ENCODE measurements around the gene SPATA16.
"Not testable (repeated sequence)": the region's sequence is repeated elsewhere in the genome, so short reads cannot be mapped to it uniquely, and the experiment has no call there.

SPATA16 gene

DNA sequence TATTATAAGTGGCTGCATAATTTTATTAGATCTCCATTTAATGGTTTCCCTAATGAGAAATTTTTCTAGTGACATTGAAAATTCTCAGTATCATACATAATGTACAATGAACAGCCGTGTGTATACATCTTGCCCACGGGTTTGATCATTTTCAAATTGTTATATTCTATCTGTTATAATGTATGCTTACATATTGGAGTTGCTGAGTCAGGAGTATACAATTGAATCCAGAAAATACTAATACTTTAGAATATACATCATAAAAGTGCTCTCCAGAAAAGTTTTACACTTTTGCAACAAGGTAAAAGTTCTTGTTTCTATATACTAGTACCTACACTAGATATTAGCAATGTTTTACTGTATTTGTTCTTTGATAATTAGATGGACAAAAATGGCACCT lies 82.8 kb downstream of the SPATA16 start:
- DNase-seq, result no peak

DNA sequence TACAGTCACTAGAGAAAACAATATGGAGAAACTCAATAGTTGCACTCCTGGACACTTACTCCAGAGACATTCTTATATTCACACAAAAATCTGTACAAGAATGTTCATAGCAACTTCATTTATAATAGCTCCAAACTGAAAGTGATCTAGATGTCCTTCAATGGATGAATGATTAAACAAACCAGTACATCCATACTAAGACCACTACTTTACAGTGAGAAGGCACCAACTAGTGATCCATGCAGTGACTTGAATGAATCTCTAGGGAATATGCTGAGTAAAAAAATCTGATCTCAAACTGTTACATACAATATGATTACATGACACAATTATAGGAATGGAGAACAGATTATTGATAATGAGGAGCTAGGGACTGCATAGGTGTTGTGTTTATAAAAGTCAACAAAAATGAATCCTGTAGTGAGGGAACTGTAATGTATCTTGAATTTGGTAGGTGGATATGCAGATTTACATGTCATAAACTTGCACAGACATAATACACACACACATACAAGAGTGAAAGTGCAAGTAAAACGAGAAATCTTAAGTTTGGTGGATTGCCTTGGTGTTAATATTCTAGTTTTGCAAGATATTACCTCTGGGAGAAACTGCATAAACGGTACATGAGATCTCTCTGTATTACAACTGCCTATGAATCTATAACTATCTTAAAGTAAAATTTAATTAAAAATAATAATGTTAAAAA lies 85.7 kb downstream of the SPATA16 start:
- DNase-seq, result no peak

DNA sequence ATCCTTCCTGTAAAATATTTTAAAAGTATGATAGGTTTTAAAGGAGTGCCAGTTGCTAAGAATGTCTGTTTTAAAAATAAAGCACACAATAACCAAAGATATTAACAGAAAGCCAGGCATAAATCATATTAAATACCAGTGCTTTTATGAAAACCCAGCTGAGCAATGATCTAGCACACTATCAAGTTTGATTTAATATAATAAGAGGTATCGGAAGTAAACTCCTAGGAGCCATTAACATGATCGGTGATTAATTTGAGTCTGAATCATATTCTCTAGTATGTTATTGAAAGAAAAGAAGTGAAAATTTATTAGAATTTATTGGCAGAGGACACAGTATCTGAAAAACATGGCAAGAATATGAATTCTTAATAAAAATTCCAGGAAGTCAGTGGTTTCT lies 91.7 kb downstream of the SPATA16 start:
- no peak for DNase-seq

DNA sequence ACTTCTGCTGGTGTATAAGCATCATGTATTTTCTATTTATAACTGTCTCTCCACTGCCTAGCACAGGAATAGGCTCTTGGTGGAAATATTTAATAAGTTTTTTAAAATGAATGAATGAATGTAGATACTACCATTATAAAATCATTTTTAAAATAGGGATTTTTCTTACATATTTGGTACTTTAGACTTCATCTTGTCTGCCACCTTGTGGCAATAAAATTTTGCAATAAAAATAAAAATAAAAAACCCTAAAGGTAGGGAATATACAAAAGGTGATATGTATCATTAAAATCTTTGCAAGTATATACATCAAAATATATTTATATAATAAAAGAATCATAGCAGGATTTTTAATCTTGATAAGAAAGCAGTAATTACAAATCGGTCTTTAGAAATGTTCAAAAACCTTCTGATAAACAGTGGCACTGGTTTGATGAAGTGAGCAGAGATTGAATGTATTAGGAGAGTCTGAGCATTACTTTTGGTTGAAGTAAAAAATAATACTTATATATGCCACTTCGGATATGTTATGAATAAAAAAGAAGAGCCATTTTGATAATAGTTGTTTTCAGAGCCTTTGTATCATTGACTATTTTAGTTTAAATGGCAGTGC lies 95.2 kb downstream of the SPATA16 start:
- DNase-seq, result no peak

DNA sequence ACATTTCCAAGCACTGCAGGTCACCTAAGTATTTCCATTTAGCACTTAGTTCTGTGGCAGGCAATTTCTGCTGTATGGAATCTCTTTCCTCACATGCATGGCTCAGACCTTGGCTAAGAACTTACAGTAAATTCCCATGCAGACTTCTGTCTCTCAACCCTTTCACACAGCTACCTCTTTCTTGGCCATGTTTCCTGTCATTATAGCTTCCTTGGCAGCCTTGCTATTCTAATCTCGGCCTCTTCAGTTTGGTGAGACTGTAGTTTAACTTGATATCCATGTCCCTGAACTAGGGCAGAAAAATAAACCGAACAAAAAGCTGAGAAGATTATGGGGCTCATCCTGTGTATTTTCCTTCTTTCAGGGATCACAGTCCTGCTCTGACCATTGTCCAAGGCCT lies 96.0 kb downstream of the SPATA16 start:
- DNase-seq, result no peak

DNA sequence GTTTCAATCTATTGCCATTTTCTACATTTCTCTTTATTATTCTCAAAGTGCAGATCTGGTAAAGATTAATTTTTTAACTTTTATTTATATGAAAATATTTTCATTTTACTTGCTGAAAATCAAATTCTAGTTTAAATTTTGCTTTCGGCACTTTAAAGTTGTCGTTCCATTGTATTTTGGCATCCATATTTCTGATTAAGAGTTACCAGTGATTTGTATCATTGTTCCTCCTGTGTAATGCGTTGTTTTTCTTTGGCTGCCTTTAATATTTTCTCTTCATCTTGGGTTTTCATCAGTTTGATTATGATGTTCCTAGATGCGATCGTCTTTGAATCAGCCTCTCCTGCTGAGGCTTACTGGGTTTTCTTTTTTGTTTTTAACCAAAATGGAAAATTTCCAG lies 97.3 kb downstream of the SPATA16 start:
- DNase-seq, result no peak

DNA sequence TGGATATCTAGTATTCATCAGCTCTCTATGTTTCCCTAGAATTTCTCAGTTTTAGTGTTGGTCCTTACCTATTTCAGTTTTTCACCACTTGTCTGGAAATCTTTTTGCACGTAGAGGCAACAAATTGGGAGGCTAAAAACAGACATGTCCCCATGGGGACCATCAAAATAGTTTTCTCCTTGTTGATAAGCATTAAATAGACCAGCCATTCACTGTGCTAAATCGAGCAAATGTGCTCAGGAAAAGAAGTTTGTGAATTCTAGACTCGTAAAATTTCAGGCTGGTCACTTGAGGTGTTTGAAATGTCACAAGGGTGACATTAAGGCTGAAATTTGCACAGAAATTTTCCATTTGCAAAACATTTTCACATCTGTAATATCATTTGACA lies 102.6 kb downstream of the SPATA16 start:
- no peak for DNase-seq

DNA sequence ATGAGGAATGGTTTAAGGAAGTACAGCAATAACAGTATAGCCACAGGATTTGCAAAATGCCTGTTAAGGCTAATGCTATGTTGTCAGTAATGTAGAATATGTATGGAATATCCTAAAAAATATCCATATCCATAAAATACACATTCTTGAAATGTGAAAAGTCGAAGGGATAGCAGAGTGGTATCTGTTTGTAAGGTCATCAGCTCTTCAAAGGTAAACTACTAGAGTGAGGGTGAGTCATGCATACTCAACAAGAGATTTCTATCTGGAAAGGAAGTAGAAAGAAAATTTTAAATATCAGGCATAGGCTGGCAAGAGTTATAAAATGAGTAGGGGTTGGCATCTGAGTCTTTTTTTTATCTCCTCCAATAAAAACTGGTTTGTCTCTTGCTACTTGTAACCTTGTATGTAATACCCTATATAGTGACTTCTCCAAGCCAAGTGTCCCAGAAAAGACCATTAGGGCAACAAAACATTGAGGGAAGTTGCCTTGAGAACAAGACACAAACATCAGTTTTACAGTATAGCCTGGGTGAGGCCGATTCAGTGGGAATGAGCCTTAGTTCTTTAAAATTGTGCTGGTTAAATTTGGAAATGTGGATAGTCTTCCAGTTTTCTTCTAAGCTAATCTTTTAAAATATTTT lies 103.1 kb downstream of the SPATA16 start:
- DNase-seq, result no peak

DNA sequence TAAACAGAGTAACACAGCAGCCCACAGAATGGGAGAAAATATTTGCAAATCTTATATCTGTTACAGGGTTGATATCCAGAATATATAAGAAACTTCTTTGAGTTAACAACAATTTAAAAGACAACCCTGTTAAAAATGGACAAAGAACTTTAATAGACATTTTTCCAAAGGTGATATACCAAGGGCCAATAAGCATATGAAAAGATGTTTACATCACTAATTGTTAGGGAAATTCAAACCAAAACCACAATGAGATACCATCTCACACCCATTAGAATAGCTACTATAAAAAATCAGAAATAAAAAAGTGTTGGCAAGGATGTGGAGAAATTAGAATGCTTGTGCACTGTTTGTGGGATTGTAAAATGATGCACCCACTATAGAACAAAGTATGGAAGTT lies 110.8 kb downstream of the SPATA16 start:
- no peak for DNase-seq

DNA sequence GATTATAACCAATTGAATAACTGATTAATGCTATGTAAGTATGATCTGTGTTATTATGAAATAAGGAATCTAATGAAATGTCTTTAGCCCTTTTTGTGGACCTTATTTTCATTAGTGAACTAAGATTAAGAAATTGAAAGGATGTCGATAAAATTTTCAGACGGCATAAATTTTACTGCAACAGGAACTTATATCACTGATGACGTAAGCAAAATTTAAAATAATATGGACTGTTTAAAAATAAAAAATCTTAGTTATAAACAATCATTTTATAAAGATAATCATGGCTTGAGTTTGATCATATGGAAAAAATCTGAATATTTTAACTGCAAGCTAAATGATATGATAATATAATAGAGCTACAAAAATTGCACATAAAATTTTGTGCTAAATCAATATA lies 112.7 kb downstream of the SPATA16 start:
- no peak for DNase-seq

DNA sequence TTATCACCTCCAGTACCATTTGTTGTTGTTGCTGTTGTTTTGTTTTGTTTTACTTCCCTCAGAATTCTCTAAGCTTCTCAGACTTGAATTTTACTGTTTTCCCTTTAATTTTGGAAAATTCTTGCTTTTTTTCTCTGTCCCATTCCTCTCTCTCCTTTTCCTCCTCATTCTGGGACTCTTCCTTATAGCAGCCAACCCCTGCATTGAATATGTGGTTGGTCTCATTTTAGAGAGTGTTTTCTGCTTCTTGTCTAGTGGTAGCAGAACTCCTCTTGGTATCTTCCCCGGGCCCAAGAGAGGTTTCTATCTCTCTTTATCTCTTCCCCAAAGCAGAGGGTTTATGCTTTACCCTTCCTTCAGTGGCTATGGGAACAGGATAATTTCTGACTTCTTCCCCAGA lies 113.6 kb downstream of the SPATA16 start:
- DNase-seq, result no peak

DNA sequence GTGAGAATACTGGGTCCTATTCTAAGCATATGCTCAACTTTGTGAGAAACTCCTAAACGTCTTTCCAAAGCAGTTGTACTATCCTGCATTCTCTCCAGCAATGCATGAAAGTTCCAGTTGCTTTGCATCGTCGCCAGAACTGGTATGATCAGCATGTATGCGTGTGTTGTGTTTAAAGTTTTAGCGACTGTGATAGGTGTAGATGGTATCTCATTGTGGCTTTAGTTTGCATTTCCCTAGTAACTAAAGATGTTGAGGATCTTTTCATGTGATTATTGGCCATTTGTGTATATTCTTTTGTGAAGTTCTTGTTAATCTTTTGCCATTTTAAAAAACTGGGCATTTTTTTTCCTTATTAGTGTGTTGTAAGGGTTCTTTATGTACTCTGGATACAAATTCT lies 115.1 kb downstream of the SPATA16 start:
- no peak for DNase-seq

DNA sequence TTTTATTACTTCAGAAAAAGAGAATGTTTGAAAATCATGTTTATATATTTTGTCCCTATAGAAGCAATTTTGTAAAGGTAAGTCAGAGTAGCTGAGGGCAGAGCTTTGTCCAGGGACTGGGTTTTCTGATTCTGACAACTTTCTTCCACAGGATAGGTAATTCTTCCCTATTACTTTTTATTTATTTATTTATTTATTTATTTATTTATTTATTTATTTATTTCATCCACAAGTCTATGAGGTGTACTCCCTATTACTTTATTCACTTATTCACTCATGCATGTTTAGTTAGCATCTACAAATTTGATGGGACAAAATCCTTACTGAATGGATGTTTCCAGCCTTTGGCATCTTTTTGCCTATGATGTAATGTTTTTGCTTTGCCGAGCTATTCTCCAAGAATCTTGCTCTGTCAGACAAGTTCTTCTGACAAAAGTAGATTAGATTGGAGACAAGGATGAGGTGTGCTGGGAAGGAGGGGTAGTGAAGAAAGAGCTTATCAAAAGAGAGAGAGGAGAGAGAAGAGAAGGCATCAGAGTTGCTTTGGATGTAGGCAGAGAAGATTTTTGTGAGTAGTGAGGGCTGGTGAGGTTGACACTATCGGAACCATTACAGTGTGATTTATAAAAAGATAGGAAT lies 119.4 kb downstream of the SPATA16 start:
- DNase-seq, result no peak

DNA sequence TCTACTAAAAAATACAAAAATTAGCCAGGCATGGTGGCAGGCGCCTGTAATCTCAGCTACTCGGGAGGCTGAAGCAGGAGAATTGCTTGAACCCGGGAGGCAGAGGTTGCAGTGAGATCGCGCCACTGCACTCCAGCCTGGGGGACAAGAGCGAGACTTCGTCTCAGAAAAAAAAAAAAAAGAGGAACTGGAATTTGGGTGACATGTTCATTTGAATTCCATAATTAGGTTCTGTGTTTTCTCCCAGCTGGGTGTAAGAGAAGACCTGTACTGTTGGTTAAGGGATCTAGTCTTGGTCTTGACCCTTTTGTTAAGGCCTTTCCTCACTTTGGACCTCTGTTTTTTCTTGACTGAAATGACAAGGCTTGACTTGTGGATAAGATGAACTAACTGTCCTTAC lies 120.9 kb downstream of the SPATA16 start:
- not testable (repeated sequence) for DNase-seq

DNA sequence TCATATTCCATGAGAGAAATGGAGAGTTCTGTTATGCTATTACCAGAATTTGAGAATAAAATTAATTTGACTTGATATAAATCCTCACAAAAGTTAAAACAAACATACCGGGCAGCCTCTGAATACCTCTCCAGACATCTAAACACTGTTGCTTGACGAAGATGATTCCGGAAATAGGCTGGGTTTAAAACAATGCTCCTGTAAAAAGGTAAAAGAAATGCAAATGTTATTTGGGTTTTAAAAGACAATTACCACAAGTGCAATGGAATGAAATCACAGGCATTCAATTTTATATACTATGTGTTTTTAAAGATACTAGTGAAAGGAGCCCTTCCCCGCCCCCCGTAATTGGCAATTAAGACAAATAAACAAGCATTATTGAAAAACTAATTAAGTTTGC lies 121.7 kb downstream of the SPATA16 start:
- no peak for DNase-seq

DNA sequence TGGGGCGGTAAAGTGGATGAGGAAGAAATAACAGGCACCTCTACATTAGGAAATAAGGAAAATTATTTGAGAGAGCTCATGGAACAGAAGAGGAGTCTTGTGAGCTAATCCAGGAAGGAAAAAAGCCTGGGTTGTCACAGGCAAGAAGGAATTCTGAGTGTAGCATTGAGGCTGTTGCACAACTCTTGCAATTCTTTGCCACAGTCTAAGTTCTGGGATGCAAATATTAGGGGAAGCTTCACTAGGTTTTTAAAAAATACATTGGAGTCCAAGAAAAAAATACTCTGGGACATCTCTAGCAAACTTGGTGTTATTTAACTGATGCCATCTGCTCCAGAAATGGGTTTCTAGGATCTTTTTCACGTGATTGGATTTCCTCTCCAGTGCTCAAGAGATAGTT lies 122.3 kb downstream of the SPATA16 start:
- no peak for DNase-seq

DNA sequence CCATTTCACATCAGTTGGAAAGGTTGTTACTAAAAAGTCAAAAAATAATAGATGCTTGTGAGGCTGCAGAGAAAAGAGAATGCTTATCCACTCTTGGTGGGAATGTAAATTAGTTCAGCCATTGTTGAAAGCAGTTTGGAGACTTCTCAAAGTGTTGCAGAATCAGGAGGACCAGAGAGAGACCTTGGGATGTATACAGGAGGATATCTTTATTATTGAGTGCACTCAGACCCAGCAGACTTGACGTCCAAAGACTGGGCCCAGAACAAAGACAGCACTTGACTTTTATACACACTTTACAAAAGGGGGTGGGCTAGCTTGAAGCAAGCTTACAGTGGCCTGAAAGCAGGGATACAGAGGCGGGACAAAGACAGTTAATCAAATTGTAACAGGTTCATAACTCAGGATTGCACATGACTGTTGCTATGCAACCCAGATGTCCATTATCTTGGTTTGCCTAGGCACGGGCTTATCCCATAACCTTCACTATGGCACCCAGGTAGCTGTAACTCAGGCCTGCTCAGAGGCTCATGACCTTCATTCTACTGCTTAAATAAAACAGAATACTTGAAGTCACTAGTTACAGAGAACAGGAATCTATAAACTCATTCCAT lies 127.7 kb downstream of the SPATA16 start:
- no peak for DNase-seq

DNA sequence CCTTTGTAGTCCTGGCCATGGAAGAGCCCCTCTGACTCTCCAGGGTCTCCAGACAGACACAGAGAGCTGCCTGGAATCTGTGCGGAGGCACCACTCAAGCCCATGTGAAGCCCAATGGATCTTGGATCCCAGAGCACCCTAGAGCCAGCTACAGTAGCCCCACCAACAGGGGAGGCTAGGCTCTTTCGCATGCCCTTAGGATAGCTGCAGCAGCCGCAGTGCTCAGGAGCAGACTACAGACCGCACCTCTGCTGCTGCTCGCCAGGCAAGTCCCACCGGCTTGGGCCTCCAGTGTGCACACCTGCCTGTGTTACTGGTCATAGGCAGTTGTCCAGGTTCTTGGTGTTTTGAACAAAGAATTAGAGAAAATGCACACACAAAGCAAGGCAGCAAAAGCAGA lies 131.6 kb downstream of the SPATA16 start:
- peak; percentile 73 to 76 for DNase-seq

DNA sequence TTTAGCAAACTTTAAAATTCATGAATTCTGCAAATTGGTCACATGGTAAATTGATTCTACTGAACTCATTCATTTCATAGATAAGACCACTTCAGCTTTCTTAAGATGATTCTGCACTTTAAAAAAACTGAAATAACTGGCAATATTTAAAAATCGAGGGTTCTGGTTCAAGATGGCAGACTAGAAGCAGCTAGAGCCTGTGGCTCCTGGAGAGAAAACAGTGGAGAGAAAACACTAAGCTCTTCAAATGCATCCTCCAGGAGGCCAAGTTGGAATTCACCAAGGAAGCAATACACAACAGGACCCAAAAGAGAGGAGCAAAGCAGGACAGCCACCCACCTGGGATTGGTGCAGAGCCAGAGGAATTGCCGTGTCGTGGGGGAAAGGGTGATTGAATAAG lies 132.1 kb downstream of the SPATA16 start:
- DNase-seq, result peak in 1 of 2 experiments; percentile 28

DNA sequence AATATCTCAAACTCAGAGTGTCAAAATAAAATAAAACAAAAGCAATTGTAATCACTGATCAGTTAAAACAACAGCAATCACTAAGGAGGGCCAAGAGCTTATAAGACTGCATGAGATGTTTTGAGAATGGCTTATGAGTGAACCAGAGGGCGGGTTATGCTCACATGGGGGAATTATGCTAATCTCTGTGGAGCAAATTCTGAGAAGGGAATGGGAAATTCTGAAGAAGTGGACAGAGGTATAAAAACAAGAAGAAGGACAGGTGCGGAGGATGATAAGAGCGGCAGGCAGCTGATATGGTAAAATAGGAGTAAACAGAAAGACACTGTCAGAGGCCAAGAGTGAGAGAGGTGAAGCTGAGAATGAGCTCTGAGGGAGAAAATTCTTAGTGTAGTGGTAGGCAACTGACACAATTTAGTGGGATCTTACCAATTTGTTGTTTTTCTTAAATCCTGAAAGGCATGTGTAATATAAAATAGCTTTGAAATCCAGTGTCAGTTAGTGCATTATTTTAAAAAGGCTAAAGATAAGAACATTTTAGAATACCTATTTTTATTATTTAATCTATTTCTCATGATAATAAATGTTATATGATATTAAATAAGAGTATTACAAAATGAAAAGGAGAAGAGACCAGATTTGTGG lies 133.8 kb downstream of the SPATA16 start:
- no peak for DNase-seq

DNA sequence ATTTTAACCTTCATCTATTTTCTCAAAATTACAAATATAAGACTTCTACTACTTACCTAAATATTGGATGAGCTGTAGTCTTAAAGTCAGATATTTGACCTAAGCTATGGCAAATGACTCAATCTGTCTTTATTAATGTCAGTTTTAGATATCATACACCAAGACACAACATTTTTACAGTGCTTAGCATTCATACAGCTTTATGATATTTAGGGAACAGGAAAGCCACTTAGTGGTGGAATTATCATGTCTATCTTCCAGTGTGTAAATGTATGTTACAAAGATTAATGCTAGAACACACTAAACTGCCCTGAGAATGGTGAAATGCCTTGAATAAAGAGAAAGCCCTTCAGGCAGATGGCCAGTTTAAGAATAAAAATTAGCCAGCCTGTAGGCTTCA lies 135.0 kb downstream of the SPATA16 start:
- no peak for DNase-seq

DNA sequence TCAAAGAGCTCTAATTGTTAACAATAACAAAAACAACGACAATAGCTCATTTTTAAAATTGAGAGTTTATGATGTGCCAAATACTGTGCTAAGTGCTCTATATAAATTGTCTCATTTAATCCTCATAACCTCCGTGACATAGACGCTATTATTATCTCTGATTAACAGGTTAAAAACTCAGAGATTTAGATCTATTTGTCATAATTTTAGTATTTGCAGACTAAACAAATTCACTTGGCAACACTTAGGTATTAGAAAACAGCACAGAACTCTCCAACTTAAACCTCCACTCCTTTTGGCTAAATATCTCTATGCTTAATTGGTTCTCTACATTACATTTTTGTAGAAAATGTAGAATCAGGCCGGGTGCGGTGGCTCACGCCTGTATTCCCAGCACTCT lies 136.4 kb downstream of the SPATA16 start:
- DNase-seq, result no peak

DNA sequence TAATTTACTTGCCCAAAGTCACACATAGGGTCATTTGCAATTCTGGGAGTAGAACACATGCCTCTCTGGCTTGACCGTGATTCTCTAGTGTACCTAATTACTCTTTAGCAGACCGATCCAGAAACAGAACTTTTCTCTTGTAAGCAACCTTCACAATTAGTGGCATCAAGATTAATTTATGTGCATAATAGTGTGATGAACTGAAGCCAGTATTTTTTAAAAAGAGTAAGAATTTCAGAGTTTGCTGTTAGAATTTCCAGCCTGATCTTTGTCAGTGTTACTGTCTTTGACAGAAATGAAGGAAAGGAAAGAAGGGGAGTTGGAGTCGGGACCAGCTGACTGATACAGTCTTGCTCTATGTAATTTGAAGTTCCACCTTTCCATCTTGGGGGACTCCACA lies 137.1 kb downstream of the SPATA16 start:
- DNase-seq, result no peak

Data from SHP77 (cell line).